ENCODE data around the gene CD2.

- TF ChIP-seq CTCF (conservative IDR thresholded peaks at IDR 0.05) (no peak), ZFX (IDR thresholded peaks at IDR 0.05) (no peak)
Measured at GRCh38 chr1:116732726-116733125, 21.5 kb upstream of the CD2 start.

Data from C4-2B (cell line).